GM21786 (cell line): Measurements from ENCODE around the gene MMP28.

Source experiments
- ATAC-seq: cut with Tn5 transposase; IDR thresholded peaks from one replicate; pipeline ENCODE4 v1.9.1; 2021; ENCODE audit not compliant: unreplicated experiment

The MMP28 gene

DNA sequence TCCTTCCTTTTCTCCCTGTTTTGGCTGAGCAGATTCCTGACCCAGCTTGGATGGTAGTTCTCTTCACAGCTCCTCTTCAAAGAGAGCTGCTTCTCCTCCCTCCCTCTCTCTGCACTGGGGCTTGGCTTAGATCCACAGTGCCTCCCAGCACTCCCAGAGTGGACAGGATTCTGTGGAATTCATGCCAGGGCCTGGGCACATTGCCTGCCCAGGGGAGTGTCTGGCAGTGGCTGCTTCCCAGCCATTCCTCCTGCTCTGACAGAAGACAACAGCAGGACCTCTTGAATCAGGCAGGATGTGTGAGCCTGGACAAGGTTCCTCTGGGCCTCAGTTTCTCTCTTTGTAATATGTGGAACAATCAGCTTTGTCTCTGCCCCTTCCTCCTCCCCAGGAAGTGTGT, 4.5 kb upstream of the MMP28 start:
- ATAC-seq, result no peak

- no peak for ATAC-seq
Measured at GRCh38 chr17:35797918-35798317, 2.5 kb upstream of the MMP28 start.

GRCh38 chr17:35797370-35797769, 1.9 kb upstream of the MMP28 start:
- ATAC-seq, result no peak

DNA sequence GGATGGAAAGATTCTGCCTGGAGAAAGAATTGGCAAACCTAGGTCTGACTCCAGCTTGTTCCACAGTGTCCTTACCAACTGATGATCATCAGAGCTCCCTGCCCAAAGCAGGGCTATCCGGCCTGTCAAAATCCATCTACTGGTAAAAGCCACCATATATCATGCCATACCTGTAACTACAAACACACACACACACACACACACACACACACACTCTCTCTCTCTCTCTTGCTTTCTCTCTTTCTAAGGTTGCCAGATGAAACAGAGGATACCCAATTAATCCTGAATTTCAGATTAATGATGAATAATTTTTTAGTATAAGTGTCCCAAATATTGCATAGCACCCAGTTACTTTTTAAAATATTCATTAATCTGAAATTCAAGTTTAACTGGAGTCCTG, 1.5 kb upstream of the MMP28 start:
- no peak for ATAC-seq

DNA sequence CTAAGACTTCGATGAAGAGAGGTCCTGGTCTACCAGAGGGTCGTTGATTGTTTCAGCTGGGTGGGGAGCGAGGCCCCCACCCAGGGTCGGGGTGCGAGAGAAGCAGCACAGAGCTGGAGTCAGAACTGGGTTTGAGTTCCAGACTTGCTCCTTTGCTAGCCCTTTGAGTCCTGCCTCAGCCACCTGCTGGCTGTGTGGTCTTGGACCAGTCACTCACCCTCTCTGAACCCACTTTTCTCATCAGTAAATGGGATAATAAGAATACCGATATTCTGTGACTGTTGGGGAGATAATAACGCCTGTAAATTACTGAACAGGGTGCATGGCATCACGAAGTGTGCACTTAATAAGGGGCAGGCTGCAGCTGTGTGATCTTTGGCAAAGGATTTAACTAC, 427 bp upstream of the MMP28 start:
- no peak for ATAC-seq

- ATAC-seq, result no peak
Measured at GRCh38 chr17:35793257-35793656, 2.2 kb downstream of the MMP28 start.

- no peak for ATAC-seq
Measured at GRCh38 chr17:35791681-35792350, 3.6 kb downstream of the MMP28 start.

GRCh38 chr17:35790841-35791240, 4.6 kb downstream of the MMP28 start:
- no peak for ATAC-seq

DNA sequence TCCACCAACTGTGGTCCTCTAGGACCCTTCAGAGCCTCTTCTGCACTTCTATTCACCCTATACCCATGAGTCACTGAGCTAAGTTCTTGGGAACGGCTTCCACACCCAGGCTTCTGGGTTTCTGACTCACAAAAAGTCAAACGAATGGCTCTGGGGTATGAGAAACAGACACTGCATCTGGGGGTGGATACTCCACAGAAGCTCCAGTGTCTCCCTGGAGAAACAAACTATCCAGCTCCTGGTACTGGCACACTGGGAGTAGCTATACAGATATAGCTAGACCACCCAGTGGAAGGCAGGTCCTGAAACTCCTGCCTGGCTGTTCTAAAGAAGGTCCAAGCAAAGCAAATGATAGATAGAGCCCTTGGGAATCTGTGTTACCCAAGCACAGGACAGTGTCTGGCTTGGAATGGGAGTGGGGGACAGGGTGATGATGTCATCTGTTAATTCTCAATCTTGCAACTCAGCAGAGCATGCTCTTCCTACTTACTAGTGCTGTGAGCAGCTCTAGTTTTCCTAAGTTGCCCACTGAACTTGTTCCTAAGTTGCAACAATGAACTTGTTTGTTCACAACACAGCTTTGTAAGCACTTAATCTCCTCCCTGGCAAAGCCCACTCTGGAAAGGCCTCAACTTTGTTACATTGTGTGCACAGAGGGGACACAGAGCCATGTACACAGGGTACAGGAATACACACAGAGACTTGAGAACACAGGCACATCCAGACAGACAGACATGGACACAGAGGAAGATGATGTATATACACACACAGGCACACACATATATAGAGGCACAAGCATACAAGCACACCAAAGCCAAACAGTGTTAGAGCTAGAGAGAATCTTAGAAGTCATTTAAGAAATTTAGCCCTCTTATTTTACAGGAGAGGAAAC, 6.7 kb downstream of the MMP28 start:
- ATAC-seq, result no peak

GRCh38 chr17:35786941-35787432, 8.5 kb downstream of the MMP28 start:
- no peak for ATAC-seq

- ATAC-seq, result no peak
Measured at GRCh38 chr17:35784895-35785294, 10.5 kb downstream of the MMP28 start.

DNA sequence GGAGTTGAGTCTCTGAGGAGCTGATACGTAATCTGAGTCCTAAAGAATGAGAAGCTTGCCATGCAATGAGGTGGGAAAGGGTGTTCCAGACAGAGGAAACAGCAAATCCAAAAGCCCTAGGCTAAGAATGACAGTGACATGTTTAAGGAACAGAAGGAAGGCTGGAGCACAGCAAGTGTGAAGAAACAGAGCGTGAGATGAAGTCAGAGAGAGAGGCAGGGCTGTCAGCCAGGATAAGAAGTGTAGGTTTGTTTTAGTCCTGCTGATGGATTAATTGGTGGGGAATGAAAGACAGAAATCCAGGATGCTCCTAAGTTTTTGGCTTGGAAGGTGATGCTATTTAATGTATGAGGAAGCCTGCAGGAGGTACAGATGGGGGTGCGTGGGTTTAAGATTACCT, 14.5 kb downstream of the MMP28 start:
- no peak for ATAC-seq

DNA sequence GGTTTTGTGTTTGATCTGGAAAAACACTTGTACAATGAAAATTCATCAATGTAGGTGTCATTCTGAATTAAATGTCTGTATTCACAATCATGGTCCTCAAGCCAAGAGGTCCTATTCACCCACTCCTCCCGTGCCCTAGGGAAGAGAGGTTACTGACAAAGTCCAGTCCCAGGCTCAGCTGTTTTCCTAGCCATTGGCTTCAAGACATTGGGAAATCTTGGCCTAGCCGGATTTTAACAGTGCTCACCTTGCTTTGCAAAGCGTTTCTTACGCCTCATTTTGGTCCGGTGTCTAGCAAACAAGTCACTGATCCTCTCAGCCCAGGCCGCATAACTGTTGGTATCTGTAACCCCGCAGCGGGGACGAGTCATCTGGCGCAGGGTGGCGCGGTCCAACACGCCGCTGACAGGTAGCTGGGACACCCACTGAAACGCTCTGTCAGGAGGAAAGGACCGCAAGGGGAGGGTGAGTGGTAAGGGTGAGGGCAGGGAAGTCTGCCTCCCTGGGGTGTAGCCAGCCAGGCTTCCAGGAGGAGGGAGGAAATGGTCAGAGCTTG, 16.7 kb downstream of the MMP28 start:
- ATAC-seq, result no peak

DNA sequence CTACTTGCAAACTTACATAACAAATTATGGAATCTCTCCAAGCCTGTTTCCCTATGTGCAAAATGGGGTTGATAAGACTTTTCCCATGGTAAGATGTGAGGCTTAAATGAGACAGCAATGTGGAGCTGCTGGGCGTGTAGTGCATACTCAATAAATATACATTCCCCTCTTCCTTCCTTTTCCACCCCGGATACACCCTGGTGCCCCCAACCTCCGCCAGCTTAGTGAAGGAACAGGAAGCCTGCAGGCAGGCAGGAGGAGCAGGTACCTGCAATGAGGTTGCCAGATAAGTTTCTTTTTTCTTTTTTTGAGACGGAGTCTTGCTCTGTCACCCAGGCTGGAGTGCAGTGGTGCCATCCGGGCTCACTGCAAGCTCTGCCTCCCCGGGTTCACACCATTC, 19.9 kb downstream of the MMP28 start:
- no peak for ATAC-seq

- no peak for ATAC-seq
Measured at GRCh38 chr17:35775039-35775438, 20.4 kb downstream of the MMP28 start.

- no peak for ATAC-seq
Measured at GRCh38 chr17:35774499-35774898, 20.9 kb downstream of the MMP28 start.

- ATAC-seq, result no peak
Measured at GRCh38 chr17:35773679-35774425, 21.6 kb downstream of the MMP28 start.

- no peak for ATAC-seq
Measured at GRCh38 chr17:35773129-35773528, 22.3 kb downstream of the MMP28 start.

DNA sequence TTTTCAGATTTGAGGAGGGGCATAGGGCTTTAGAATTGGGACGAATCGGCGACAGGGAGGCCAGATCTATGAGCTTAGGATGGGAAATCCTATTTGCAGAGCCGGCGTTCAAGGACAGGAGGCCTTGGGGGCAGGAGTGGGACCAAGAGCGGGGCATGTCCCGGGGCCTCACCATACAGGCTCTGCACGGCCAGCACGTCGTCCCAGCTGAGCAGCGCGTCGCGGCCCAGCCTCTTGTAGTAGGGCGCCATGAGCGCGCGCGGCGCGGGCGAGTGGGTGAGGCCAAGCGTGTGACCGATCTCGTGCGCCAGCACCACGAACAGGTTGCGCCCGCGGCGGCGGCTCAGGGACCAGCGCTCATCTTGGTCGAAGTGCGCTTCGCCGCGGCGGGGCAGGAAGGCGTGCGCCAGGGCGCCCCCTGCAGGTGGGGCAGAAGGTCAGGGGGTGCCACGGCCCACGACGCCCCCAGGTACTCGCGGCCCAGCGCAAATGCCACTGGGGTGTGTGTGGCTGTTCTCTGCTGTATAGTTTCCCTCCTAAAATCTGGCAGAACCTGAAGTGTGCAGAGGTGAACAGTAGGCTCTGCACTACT, 25.4 kb downstream of the MMP28 start:
- ATAC-seq, result no peak

- no peak for ATAC-seq
Measured at GRCh38 chr17:35768797-35769196, 26.6 kb downstream of the MMP28 start.
